Lower lobe of right lung (tissue), 2 donors: ENCODE data around the gene DNTTIP2. TPM values are rescaled to one million over a fixed set of nuclear protein-coding genes. Genes with fewer than 3 reads are reported as not detected.
A peak's percentile ranks its signal among the peaks of the same experiment; 100 is the strongest.

Experiments used
- ATAC-seq, 2 donors: fragments of 200-7000 bp; cut with Tn5 transposase; one replicate each; pipeline ENCODE4 v1.9.1; 2020 to 2022; ENCODE audit warnings: mild to moderate bottlenecking in 2 of 2, moderate library complexity in 2 of 2
- DNase-seq: peaks from one replicate; pipeline ENCODE4 v3.0.0-alpha.2; 2020
- H3K27ac ChIP-seq: fragments of 200-600 bp; one replicate; pipeline ENCODE4 v1.8.0; 2022
- H3K27me3 ChIP-seq: fragments of 200-600 bp; one replicate; pipeline ENCODE4 v1.8.0; 2022; ENCODE audit warnings: low read depth
- H3K36me3 ChIP-seq: fragments of 200-600 bp; one replicate; pipeline ENCODE4 v1.8.0; 2022; ENCODE audit warnings: mild to moderate bottlenecking
- H3K4me1 ChIP-seq: fragments of 200-600 bp; one replicate; pipeline ENCODE4 v1.8.0; 2022
- H3K4me3 ChIP-seq: fragments of 200-600 bp; one replicate; pipeline ENCODE4 v1.8.0; 2022; ENCODE audit warnings: mild to moderate bottlenecking
- H3K9me3 ChIP-seq: fragments of 200-600 bp; one replicate; pipeline ENCODE4 v1.8.0; 2022
- CTCF ChIP-seq: fragments of 200-600 bp; IDR thresholded peaks from one replicate; pipeline ENCODE4 v1.8.0; 2022; ENCODE audit warnings: antibody characterized with exemption, mild to moderate bottlenecking
- intact Hi-C: fragments of 100-400 bp; cut with DNase I; formaldehyde crosslinking; loops from one replicate; pipeline ENCODE4 v1.11.0; 2022
- total RNA-seq: library from RNA; stranded (reverse); fragmentation: NEBNext Ultra II Directional; extraction: Animal tissue kit (Norgen Biotek cat#: 25700); gene quantifications from one replicate; pipeline ENCODE4 v1.2.1, GENCODE V29; 2021
- donor health status: DM: no; HTN: yes; CAD: no; lungs with severe emphysema.

DNTTIP2 gene
- total RNA-seq, 1 donor from 2014 or later = 46.8 TPM

GRCh38 chr1:93844262-93845045 is 34.6 kb downstream of the DNTTIP2 start:
- no peak for DNase-seq
- Histone ChIP-seq H3K9me3 (no peaks in the 10 kb centered on the region), H3K36me3 (no peaks in the 10 kb centered on the region), H3K4me3 (no peak overlapping the region), H3K27me3 (no peaks in the 10 kb centered on the region), H3K4me1 (peaks cover 45% of the 10 kb centered on the region), H3K27ac (peak overlapping the region; percentile 96)
- ATAC-seq = no peak
- peak; percentile 74 for TF ChIP-seq CTCF
- intact Hi-C loops = no loop called here

GRCh38 chr1:93842750-93843500 is 36.1 kb downstream of the DNTTIP2 start:
- intact Hi-C loops = no loop called here
- peaks cover 38% of the 10 kb centered on the region for H3K4me1 ChIP-seq
- no peak for DNase-seq
- no peak for TF ChIP-seq CTCF
- H3K36me3 ChIP-seq = no peaks in the 10 kb centered on the region
- no peak overlapping the region for H3K4me3 ChIP-seq
- ATAC-seq = no peak
- no peaks in the 10 kb centered on the region for H3K27me3 ChIP-seq
- no peaks in the 10 kb centered on the region for H3K9me3 ChIP-seq
- H3K27ac ChIP-seq = no peak overlapping the region

GRCh38 chr1:93841771-93842170 is 37.2 kb downstream of the DNTTIP2 start:
- no peak for TF ChIP-seq CTCF
- Histone ChIP-seq H3K4me3 (no peak overlapping the region), H3K4me1 (peaks cover 38% of the 10 kb centered on the region), H3K27ac (no peak overlapping the region), H3K9me3 (no peaks in the 10 kb centered on the region), H3K27me3 (no peaks in the 10 kb centered on the region), H3K36me3 (no peaks in the 10 kb centered on the region)
- no peak for ATAC-seq
- no peak for DNase-seq
- intact Hi-C loops = no loop called here

GRCh38 chr1:93840956-93841482 is 38.0 kb downstream of the DNTTIP2 start:
- intact Hi-C loops = no loop called here
- H3K27ac ChIP-seq = no peak overlapping the region
- no peak overlapping the region for H3K4me3 ChIP-seq
- H3K9me3 ChIP-seq = no peaks in the 10 kb centered on the region
- no peak for ATAC-seq
- H3K27me3 ChIP-seq = no peaks in the 10 kb centered on the region
- TF ChIP-seq CTCF = no peak
- DNase-seq = no peak
- H3K36me3 ChIP-seq = no peaks in the 10 kb centered on the region
- H3K4me1 ChIP-seq = peaks cover 38% of the 10 kb centered on the region

GRCh38 chr1:93839753-93840152 is 39.3 kb downstream of the DNTTIP2 start:
- H3K9me3 ChIP-seq = no peaks in the 10 kb centered on the region
- peaks cover 25% of the 10 kb centered on the region for H3K4me1 ChIP-seq
- H3K27ac ChIP-seq = no peak overlapping the region
- H3K36me3 ChIP-seq = no peaks in the 10 kb centered on the region
- DNase-seq (no peak), ATAC-seq (no peak)
- intact Hi-C loops = no loop called here
- no peaks in the 10 kb centered on the region for H3K27me3 ChIP-seq
- H3K4me3 ChIP-seq = no peak overlapping the region
- no peak for TF ChIP-seq CTCF
